HG02798 (cell line): Measurements from ENCODE around the gene CIAO1.
A peak's percentile ranks its signal among the peaks of the same experiment; 100 is the strongest.
"Not testable (repeated sequence)": the region's sequence is repeated elsewhere in the genome, so short reads cannot be mapped to it uniquely, and the experiment has no call there.

Experiments
- ATAC-seq: cut with Tn5 transposase; IDR thresholded peaks from one replicate; pipeline ENCODE4 v1.9.1; 2021; ENCODE audit warnings: mild to moderate bottlenecking; ENCODE audit not compliant: unreplicated experiment, poor library complexity

The CIAO1 gene

GRCh38 chr2:96265840-96266679, at the start of gene CIAO1, which contains the start of gene TMEM127:
Gene CIAO1, plus strand, starts transcription at chr2:96266225. Its CDS starts 126 bp downstream, at chr2:96266351.
Gene TMEM127, minus strand, starts transcription at chr2:96265997. Its CDS starts 616 bp downstream, at chr2:96265381.
- ATAC-seq = peak; percentile 95

GRCh38 chr2:96218508-96219131, 47.4 kb upstream of the CIAO1 start:
- ATAC-seq = no peak

- ATAC-seq = not testable (repeated sequence)
Observed at GRCh38 chr2:96219959-96220358, 46.1 kb upstream of the CIAO1 start.

GRCh38 chr2:96221106-96221505, 44.9 kb upstream of the CIAO1 start:
- not testable (repeated sequence) for ATAC-seq

- ATAC-seq = peak; percentile 70
Observed at GRCh38 chr2:96225016-96225533, 41.0 kb upstream of the CIAO1 start.

- no peak for ATAC-seq
Observed at GRCh38 chr2:96231316-96231715, 34.7 kb upstream of the CIAO1 start.

GRCh38 chr2:96233436-96233835, 32.6 kb upstream of the CIAO1 start:
- ATAC-seq = no peak

GRCh38 chr2:96233880-96234316, 32.1 kb upstream of the CIAO1 start:
- peak; percentile 92 for ATAC-seq

GRCh38 chr2:96236882-96237281, 29.1 kb upstream of the CIAO1 start:
- no peak for ATAC-seq

- ATAC-seq = no peak
Observed at GRCh38 chr2:96238266-96238665, 27.8 kb upstream of the CIAO1 start.

GRCh38 chr2:96239091-96239490, 26.9 kb upstream of the CIAO1 start:
- no peak for ATAC-seq

GRCh38 chr2:96239745-96240264, 26.2 kb upstream of the CIAO1 start:
- no peak for ATAC-seq

- ATAC-seq = no peak
Observed at GRCh38 chr2:96240341-96241038, 25.5 kb upstream of the CIAO1 start.

- ATAC-seq = no peak
Observed at GRCh38 chr2:96241227-96241626, 24.8 kb upstream of the CIAO1 start.

GRCh38 chr2:96241900-96242611, 24.0 kb upstream of the CIAO1 start:
- peak; percentile 80 for ATAC-seq

GRCh38 chr2:96243843-96244242, 22.2 kb upstream of the CIAO1 start:
- no peak for ATAC-seq

- ATAC-seq = no peak
Observed at GRCh38 chr2:96245609-96246390, 20.2 kb upstream of the CIAO1 start.

GRCh38 chr2:96247009-96247408, 19.0 kb upstream of the CIAO1 start:
- ATAC-seq = no peak

GRCh38 chr2:96247896-96248295, 18.1 kb upstream of the CIAO1 start:
- ATAC-seq = no peak
